Stimulated activated CD4-positive, alpha-beta T cell treated with anti-CD3 and anti-CD28 coated beads, Interleukin-4, amount 100 ng/mL, for 48 hours (primary cell): ENCODE results near the gene NHERF1.

Source experiments
- DNase-seq, 2 donors: peaks; one replicate each; pipeline ENCODE4 v3.0.0-alpha.2; 2020; ENCODE audit warnings: low read depth in 2 of 2

The NHERF1 gene

DNA sequence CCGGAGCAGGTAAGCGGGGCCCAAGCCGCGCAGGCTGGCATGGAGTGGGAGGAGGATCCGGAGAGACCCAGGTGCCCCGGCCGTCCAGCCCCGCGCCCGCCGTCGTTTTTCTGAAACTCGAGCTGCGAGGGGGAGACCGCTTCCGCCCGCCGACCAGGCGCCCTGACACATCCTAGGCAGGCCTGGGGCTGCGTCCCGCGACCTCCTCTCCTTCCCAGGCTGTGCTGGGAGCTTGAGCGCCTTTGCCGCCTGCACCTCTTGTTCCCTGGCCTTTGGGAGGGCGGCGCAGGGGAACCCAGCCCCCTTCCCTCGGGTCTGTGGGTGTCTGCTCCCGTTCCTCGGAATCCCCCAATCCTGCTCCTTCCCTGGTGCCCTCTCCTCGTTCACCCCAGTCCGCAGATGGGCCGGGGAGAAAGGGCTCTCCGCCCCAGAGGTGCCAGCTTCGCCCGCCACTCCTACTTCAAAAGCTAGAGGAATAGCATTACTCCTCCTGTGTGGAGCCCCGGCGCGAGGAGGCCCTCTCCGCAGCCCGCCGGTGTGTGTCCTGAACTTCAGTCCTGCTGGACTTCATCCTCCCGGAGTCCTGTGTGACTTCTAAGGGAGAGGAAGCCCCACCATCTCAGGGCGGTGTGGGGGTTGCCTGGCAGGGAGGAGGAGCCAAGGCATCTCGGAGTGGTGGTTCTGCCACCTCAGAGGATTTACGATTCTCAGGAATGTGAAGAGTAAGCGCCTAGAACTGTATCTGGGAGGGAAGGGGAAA, 1.0 kb downstream of the NHERF1 start:
- no peak for DNase-seq

DNA sequence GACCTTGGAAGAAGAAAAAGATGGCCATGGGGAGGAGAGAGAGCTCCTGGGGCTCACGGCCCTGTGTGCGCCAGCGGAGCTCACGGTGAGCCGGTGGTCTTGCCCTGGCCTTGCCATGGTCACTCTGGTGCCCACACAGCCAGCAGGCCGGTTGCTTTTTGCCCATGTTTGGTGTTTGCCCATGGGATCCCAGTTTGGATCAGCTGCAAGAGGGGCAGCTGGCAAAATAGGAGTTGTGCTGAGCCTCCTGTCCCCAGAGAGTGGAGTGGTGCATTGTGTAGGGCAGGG, 1.6 kb downstream of the NHERF1 start:
- no peak for DNase-seq

DNA sequence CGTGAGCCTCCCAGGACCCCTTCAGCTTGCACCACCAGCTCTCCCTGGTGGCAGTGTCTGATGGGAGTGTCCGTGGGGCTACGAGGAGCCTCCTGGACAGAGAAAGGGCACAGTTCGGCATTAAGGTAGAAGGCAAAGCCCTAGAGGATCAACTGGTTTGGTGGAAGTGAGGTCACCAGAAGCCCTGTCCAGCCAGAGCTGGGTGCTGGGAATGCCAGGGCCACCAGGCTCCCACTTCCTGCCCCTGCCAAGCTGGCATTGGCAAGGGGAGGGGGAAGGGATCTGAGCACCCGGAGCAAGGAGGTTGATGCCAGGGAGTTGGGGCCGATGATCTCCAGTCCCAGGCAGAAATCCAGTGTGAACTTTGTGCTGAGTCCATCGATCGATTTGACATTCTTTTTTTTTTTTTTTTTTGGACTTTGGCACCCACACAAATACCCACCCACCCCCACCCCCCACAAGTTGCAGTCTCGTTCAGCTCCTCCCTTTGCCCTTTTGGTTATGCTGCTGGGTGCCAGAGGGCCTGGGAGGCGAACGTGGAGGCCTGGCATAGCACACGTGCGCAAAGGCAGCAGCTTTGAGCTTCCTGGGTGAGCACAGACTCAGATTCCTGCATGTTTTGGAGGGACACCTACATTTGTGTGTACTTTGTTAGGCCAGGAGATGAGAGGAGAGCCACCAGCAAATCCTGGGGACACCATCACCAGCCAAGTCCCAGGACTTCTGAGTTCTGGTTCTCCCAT, 2.1 kb downstream of the NHERF1 start:
- DNase-seq, result no peak

DNA sequence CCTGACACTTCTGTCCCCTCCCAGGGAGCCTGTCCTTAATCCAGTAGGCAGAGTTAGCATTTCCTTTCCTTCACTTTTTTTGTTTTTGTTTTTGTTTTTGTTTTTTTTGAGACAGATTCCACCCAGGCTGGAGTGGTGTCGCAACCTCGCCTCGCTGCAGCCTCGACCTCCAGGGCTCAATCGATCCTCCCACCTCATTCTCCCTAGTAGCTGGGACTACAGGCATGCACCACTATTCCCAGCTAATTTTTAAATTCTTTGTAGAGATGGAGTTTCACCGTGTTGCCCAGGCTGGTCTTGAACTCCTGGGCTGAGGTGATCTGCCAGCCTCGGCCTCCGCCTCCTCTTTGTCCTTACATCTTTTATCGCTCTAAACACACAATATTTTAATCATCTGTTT, 4.0 kb downstream of the NHERF1 start:
- no peak for DNase-seq

DNA sequence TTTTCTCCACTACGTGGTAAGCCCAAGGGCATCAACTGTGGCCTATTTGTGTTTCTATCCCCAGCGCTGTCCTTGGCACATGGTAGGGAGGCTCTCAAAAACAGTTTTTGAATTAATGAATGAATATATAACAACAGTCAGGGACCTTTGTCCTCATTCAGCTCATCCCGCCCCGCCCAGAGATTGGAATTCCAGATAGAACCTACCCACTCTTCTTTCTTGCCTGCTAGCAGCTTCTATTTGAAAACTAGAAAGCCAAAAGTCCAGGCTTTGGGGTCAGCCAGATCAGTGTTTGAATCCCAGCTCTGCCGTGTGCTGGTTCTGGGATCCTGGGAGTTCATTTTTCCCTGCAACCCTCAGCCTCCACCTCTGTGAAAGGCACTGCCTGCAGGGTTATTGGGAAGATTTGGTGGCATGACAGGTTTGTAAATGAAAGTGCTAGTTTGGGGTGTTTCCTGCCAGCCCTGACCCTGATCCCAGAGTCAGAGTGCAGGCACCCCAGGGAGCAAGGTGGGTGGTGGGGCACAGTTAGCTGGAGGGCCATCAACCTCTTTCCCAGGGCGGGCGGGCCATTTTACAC, 4.5 kb downstream of the NHERF1 start:
- no peak for DNase-seq

- DNase-seq, result no peak
Observed at GRCh38 chr17:74754832-74755231, 6.4 kb downstream of the NHERF1 start.

- no peak for DNase-seq
Observed at GRCh38 chr17:74755533-74755932, 7.1 kb downstream of the NHERF1 start.

DNA sequence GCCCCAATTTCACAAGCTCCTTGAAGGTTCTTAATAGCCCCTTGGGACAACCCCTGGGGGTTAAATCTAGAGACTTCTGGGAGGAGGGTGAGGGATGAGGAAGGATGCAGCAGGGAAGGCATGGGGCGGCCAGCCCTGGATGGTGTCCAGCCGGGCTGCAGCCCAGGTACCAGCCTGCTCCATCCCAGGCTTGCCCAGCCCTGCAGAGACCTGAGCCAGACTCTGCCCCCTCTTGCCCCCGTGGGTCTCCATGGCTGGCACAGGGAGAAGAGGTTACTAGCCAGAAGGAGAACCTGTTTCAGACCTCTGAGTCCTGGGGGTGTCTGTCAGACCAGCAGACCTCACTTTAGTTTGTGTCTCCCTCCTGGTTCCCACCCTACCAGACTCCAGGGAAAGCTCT, 8.5 kb downstream of the NHERF1 start:
- no peak for DNase-seq

DNA sequence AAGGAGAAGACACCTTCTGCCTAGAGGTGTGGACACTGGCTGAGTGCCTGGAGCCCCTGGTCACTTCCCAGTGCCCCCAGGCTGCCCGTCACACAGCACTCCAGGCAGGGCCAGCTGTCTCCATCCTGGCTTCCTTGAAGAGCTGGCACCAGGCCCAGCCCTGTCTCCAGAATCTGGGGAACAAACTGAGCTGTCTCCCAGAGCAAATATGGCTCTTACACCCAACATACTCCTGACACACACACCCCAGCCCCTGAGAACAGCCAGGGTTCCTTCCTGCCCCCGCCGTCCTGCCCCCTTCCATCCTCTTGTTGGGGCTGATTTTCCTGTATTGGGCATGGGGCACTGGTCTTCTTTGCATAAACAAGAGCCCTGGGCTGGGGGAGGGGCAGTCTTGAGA, 9.1 kb downstream of the NHERF1 start:
- DNase-seq, result no peak

DNA sequence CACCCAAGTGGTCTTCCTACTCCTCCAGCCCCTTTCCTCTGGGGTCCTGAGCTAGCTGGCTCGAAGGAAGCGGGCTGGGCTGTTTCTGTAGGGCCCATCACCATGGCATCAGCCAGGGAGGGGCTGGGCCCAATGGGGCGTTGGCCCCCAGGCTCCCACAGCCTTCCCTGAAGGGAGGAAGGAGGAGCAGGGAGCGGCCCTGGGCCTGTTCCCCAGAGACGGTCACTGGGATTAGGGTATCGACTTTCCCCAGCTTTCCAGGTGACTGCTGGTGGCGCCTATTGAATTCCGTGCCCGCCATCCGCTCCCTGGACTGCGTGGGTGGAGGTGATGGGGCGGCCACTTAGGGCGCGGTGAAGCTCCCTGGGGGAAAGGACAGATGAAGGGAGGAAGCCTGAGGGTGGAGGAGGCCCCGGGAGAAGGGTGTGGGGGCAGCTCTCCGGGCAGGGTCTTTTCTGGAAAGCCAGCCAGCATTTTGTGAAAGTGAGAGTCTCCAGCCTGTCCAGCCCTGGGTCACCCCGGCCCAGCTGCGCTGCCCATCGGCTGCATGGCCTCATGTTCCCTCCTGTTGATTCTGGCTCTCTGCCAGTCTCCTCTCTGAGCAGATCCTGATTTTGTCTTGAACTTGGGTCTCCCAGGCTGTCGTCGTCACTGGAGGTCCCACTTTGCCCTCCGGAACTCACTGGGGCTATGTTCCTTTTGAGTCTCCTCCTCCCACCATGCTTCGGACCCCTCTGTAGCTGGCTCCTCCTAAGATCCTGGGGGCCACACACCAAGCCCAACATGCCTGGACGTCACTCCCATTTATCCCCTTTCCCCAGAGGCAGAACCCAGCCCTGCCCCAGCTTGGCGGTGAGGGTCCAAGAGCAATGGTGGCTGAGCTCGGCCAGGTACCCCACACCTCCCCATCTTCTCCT, 9.8 kb downstream of the NHERF1 start:
- no peak for DNase-seq

- no peak for DNase-seq
Observed at GRCh38 chr17:74758848-74759168, 10.4 kb downstream of the NHERF1 start.

DNA sequence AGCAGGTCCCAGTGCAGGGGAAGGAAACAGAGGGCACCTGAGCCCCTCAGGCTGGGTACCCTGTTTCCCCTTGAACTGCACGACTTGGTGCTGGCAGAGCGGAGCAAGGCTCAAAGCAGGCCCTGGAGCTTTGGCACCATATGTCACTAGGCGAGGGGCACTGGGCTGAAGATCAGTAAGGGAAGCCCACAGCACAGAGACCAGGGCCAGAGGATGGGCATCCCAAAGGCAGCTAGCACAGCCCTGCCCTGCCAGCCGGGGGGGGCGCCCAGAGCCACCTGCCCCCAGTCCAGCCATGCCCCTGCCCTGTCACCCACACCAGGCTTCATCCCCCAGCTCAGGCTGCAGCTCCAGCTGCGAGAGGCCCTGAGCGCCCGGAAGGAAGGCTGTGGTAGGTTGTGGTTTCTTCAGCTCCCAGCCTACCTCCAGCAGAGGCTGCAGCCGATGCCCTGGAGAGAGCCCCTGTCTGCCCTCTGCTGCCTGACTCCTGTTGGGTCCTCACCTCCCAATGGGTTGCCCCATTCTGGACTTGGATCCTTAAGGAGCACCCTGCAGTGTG, 10.9 kb downstream of the NHERF1 start:
- no peak for DNase-seq

- no peak for DNase-seq
Observed at GRCh38 chr17:74759941-74760340, 11.5 kb downstream of the NHERF1 start.

GRCh38 chr17:74760404-74761105, 12.1 kb downstream of the NHERF1 start:
- DNase-seq, result no peak

- DNase-seq, result no peak
Observed at GRCh38 chr17:74761419-74761818, 13.0 kb downstream of the NHERF1 start.

GRCh38 chr17:74761931-74762330, 13.5 kb downstream of the NHERF1 start:
- DNase-seq, result no peak

GRCh38 chr17:74763565-74764387, 15.3 kb downstream of the NHERF1 start:
- DNase-seq, result no peak

DNA sequence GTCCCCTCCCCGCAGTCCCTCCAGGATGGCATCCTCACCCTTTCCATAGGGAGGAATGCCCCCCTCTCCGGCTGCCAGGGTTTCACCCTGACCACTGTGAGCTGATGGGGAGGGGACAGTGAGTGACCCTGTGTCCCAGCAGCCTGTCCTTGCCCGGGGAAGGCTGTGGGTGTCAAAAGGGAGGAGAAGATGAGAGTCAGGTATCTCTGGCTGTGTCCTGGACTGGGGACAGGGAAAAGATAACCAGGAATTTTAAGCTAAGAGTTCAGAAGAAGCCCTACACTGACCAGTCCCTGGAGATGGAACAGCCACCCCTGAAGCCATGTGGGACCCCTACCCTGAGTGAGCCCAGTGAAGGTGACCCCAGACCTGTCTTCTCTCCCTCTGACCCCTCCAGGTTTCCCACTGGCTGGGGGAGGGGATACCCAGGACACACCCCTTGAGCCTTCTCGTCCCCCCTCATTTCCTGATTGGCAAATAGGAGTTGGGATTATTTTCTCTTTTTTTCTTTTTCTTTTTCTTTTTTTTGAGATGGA, 16.4 kb downstream of the NHERF1 start:
- DNase-seq, result no peak

- DNase-seq, result no peak
Observed at GRCh38 chr17:74766413-74766812, 18.0 kb downstream of the NHERF1 start.

GRCh38 chr17:74767111-74767516, 18.7 kb downstream of the NHERF1 start:
- no peak for DNase-seq
